Endothelial cell of umbilical vein (primary cell): ENCODE measurements around the gene ZCCHC14. TPM values are rescaled to one million over a fixed set of nuclear protein-coding genes. Genes with fewer than 3 reads are reported as not detected.

Experiments
- BruUV-seq: library from RNA; stranded (reverse); fragments of 400-500 nt; replicated peaks from 2 replicates; lab custom pipeline; 2021; lab: Mats Ljungman, UMichigan
- CTCF ChIA-PET: fragments of 300-600, 350-600 bp; sonication (Branson Sonifier 250); formaldehyde crosslinking; loops from one replicate; lab custom pipeline; 2021; ENCODE audit warnings: antibody characterized with exemption, inconsistent platforms; lab: Charles Lee
- POLR2A ChIA-PET: fragments of 300-600, 350-600 bp; sonication (Branson Sonifier 250); formaldehyde crosslinking; loops from one replicate; lab custom pipeline; 2021; ENCODE audit warnings: antibody characterized with exemption, inconsistent platforms; lab: Charles Lee
- DNase-seq: peaks from one replicate; pipeline ENCODE4 v3.0.0-alpha.2; 2011; ENCODE audit warnings: low read depth, low spot score
- FAIRE-seq: peaks from 2 replicates; lab custom pipeline; 2011; peaks lifted over from hg19 to GRCh38; lab: Jason Lieb, UNC
- H2AFZ ChIP-seq: 2 replicates; pipeline ENCODE4 v1.6.0; 2012; ENCODE audit warnings: low read depth, low read length, control low read depth, inconsistent platforms
- H3K27ac ChIP-seq: 2 replicates; pipeline ENCODE4 v1.5.1; 2011; ENCODE audit warnings: low read depth, mild to moderate bottlenecking, control low read depth, low read length, moderate library complexity; ENCODE audit not compliant: insufficient read depth
- H3K27me3 ChIP-seq, 2 experiments: 2 replicates each; pipeline versions ENCODE4 v1.6.0 to v1.6.1; 2011; ENCODE audit warnings: low read length in 2 of 2, mixed read lengths in 1 of 2; ENCODE audit not compliant: control insufficient read depth in 2 of 2, insufficient read depth in 2 of 2
- H3K36me3 ChIP-seq, 2 experiments: 2 replicates in 1 of 2; 3 replicates in 1 of 2; pipeline ENCODE4 v1.5.1; 2011; ENCODE audit warnings: low read length in 2 of 2, mild to moderate bottlenecking in 1 of 2, moderate library complexity in 1 of 2; ENCODE audit not compliant: control insufficient read depth in 2 of 2, insufficient read depth in 2 of 2; ENCODE audit errors: extremely low read depth in 1 of 2
- H3K4me1 ChIP-seq: 3 replicates; pipeline ENCODE4 v1.5.1; 2011; ENCODE audit warnings: mild to moderate bottlenecking, low read length; ENCODE audit not compliant: control insufficient read depth, insufficient read depth; ENCODE audit errors: extremely low read depth
- H3K4me2 ChIP-seq: 2 replicates; pipeline ENCODE4 v1.6.1; 2011; ENCODE audit warnings: low read length, control low read depth, mixed read lengths; ENCODE audit not compliant: insufficient read depth
- H3K4me3 ChIP-seq, 3 experiments: fragments of 200-600 bp in 1 of 3; sonication (generic), shearing (Covaris generic) in 1 of 3; replicated peaks in 1 of 3; 2 replicates each; pipeline ENCODE4 v1.5.1; 2011 to 2016; ENCODE audit warnings: control low read depth in 3 of 3, low read length in 3 of 3, mild to moderate bottlenecking in 2 of 3, inconsistent platforms in 1 of 3, low read depth in 1 of 3, moderate library complexity in 1 of 3; ENCODE audit not compliant: insufficient read depth in 1 of 3
- H3K79me2 ChIP-seq: 2 replicates; pipeline ENCODE4 v1.6.0; 2012; ENCODE audit warnings: low read length, inconsistent platforms; ENCODE audit not compliant: control insufficient read depth, insufficient read depth
- H3K9ac ChIP-seq: replicated peaks from 2 replicates; pipeline ENCODE3; 2011; ENCODE audit warnings: low read length, control low read depth; ENCODE audit not compliant: insufficient read depth; ENCODE audit errors: extremely low read depth
- H3K9me1 ChIP-seq: replicated peaks from 3 replicates; pipeline ENCODE4 v1.6.0; 2011; ENCODE audit warnings: mild to moderate bottlenecking, low read length; ENCODE audit not compliant: control insufficient read depth, insufficient read depth; ENCODE audit errors: extremely low read depth
- H3K9me3 ChIP-seq: replicated peaks from 2 replicates; pipeline ENCODE4 v1.5.1; 2012; ENCODE audit warnings: low read length, inconsistent platforms; ENCODE audit not compliant: control insufficient read depth, insufficient read depth
- H4K20me1 ChIP-seq: replicated peaks from 2 replicates; pipeline ENCODE3; 2011; ENCODE audit warnings: mild to moderate bottlenecking, low read length; ENCODE audit not compliant: control insufficient read depth, insufficient read depth; ENCODE audit errors: extremely low read depth
- EZH2 ChIP-seq: IDR thresholded peaks from 2 replicates; pipeline ENCODE4 v1.6.1; 2012; ENCODE audit warnings: borderline replicate concordance, low read depth, mild to moderate bottlenecking, moderate library complexity, low read length, inconsistent platforms; ENCODE audit not compliant: severe bottlenecking
- FOS ChIP-seq: IDR thresholded peaks from 2 replicates; pipeline ENCODE4 v1.6.1; 2011; ENCODE audit warnings: mild to moderate bottlenecking, low read length, moderate library complexity, borderline replicate concordance; ENCODE audit not compliant: insufficient read depth
- GATA2 ChIP-seq: IDR thresholded peaks from 2 replicates; pipeline ENCODE4 v1.7.0; 2011; ENCODE audit warnings: low read depth, mild to moderate bottlenecking, moderate library complexity, mixed read lengths, low read length; ENCODE audit not compliant: insufficient read length, insufficient read depth
- JUN ChIP-seq: IDR thresholded peaks from 2 replicates; pipeline ENCODE4 v1.6.1; 2011; ENCODE audit warnings: borderline replicate concordance, low read depth; ENCODE audit not compliant: insufficient read length, insufficient read depth
- MAX ChIP-seq: IDR thresholded peaks from 2 replicates; pipeline ENCODE4 v1.6.1; 2011; ENCODE audit not compliant: insufficient read depth, insufficient read length
- MYC ChIP-seq: IDR thresholded peaks from one replicate; pipeline ENCODE4 v1.6.1; 2011; ENCODE audit warnings: mild to moderate bottlenecking, low read depth, low read length
- POLR2A ChIP-seq: IDR thresholded peaks from 2 replicates; pipeline ENCODE4 v1.6.1; 2012; ENCODE audit warnings: low read depth, mild to moderate bottlenecking, control low read depth, low read length
- POLR2AphosphoS5 ChIP-seq: IDR thresholded peaks from 2 replicates; pipeline ENCODE4 v1.6.1; 2012; ENCODE audit warnings: low read depth, mild to moderate bottlenecking, control low read depth, low read length, moderate library complexity; ENCODE audit not compliant: insufficient read depth
- dilution Hi-C: fragments of 300-500 bp; cut with MboI; formaldehyde crosslinking; loops from one replicate; pipeline ENCODE4 v1.15.0; 2019; ENCODE audit warnings: low sequenced_read_pairs; ENCODE audit not compliant: extremely low pct_ligation_motif_present
- intact Hi-C: fragments of 100-400 bp; cut with micrococcal nuclease; formaldehyde crosslinking; loops from one replicate; pipeline ENCODE4 v1.10.0; 2022
- polyA plus RNA-seq, 4 experiments: library from polyadenylated mRNA; depleted of rRNA in 3 of 4; stranded (reverse) in 3 of 4; unstranded in 1 of 4; fragments of >200 nt; gene quantifications; 2 replicates each; pipeline versions ENCODE4 v1.2.1 to v1.2.3, GENCODE V29; 2011 to 2012; ENCODE audit warnings: missing spikeins in 1 of 4
- total RNA-seq: library from RNA; stranded (reverse); gene quantifications from 2 replicates; pipeline ENCODE4 v1.2.3, GENCODE V29; 2021
- TF ChIP-seq, protein P1 (sequence below), 2 donors: IDR thresholded peaks; 1 replicate in 1 of 2; 2 replicates in 1 of 2; pipeline ENCODE4 v1.5.1; 2011; ENCODE audit warnings: low read length in 2 of 2, mild to moderate bottlenecking in 2 of 2, moderate library complexity in 2 of 2, control low read depth in 1 of 2, inconsistent platforms in 1 of 2, low read depth in 1 of 2; ENCODE audit not compliant: insufficient read depth in 1 of 2; ENCODE audit errors: extremely low read depth in 1 of 2

Gene ZCCHC14
- total and polyA plus RNA-seq, 2 donors (not counting 3 experiments of a cell fraction or from before 2014, with no cell fraction given), result 9.5 to 30.9 TPM

DNA sequence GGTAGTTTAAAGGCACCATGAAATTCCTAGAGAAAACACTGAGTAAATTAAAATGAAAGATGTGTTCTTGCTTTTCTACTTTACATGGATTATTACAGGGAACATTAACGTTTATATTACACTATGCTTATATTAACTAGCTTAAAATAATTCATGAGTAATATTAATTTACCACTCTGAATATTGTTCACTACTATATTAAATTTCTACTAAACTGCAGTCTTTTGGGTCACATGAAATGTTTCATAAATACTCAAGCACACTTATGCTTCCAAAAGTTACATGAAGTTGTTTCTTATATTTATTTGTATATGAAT is 104.0 kb downstream of the ZCCHC14 start:
- H3K9ac ChIP-seq, result peak overlapping the region; percentile 57
- no peaks in the 10 kb centered on the region for H3K27me3 ChIP-seq
- dilution Hi-C loops (no loop called here), intact Hi-C loops (loop anchor here (5.0 to 10.0 kb wide), 3 partner anchors 324 to 724 kb away; no protein-coding TSS in a partner anchor)
- H3K79me2 ChIP-seq, result peaks cover 13% of the 10 kb centered on the region
- peak overlapping the region; percentile 63 for H3K4me2 ChIP-seq
- H3K9me1 ChIP-seq, result no peaks in the 10 kb centered on the region
- no peaks in the 10 kb centered on the region for H3K36me3 ChIP-seq
- peaks cover 24% of the 10 kb centered on the region for H3K4me1 ChIP-seq
- FAIRE-seq (no peak), DNase-seq (no peak)
- H2AFZ ChIP-seq, result no peak overlapping the region
- BruUV-seq, result no TSS peak
- no peaks in the 10 kb centered on the region for H3K9me3 ChIP-seq
- peak overlapping the region; percentile 84 for H3K27ac ChIP-seq
- CTCF ChIA-PET, result interaction anchor here (1.3 kb wide), 1 partner anchor 247 kb away, joined by 7 read pairs; no protein-coding TSS in a partner anchor
- POLR2A ChIA-PET, result no interaction called here
- TF ChIP-seq MAX (no peak), FOS (no peak), GATA2 (no peak), POLR2AphosphoS5 (no peak), JUN (no peak), EZH2 (no peak), POLR2A (no peak), MYC (no peak)
- TF ChIP-seq, protein P1, sequence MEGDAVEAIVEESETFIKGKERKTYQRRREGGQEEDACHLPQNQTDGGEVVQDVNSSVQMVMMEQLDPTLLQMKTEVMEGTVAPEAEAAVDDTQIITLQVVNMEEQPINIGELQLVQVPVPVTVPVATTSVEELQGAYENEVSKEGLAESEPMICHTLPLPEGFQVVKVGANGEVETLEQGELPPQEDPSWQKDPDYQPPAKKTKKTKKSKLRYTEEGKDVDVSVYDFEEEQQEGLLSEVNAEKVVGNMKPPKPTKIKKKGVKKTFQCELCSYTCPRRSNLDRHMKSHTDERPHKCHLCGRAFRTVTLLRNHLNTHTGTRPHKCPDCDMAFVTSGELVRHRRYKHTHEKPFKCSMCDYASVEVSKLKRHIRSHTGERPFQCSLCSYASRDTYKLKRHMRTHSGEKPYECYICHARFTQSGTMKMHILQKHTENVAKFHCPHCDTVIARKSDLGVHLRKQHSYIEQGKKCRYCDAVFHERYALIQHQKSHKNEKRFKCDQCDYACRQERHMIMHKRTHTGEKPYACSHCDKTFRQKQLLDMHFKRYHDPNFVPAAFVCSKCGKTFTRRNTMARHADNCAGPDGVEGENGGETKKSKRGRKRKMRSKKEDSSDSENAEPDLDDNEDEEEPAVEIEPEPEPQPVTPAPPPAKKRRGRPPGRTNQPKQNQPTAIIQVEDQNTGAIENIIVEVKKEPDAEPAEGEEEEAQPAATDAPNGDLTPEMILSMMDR (IDR thresholded peaks at IDR 0.05; ENCODE audit: extremely low read depth in 1 of 2, insufficient read depth in 1 of 2, low read depth in 1 of 2, low read length in 2 of 2), result no peak
- no peaks in the 10 kb centered on the region for H4K20me1 ChIP-seq
- no peak overlapping the region for H3K4me3 ChIP-seq
